Body of pancreas (tissue), 4 donors: ENCODE data around the gene SPEF2.

Source experiments
- POLR2A ChIP-seq, 3 donors: fragments of 450-650 bp; IDR thresholded peaks; one replicate each; pipeline ENCODE4 v1.6.1; 2016; ENCODE audit warnings: antibody characterized with exemption in 3 of 3, mild to moderate bottlenecking in 2 of 3
- TF ChIP-seq, protein P1 (sequence below), 7 experiments: fragments of 450-650 bp in 4 of 7; fragments of 200-600 bp in 3 of 7; sonication (generic) in 3 of 7; IDR thresholded peaks; one replicate each; pipeline ENCODE4 v1.5.1; 2016 to 2019; ENCODE audit warnings: antibody characterized with exemption in 7 of 7

DNA sequence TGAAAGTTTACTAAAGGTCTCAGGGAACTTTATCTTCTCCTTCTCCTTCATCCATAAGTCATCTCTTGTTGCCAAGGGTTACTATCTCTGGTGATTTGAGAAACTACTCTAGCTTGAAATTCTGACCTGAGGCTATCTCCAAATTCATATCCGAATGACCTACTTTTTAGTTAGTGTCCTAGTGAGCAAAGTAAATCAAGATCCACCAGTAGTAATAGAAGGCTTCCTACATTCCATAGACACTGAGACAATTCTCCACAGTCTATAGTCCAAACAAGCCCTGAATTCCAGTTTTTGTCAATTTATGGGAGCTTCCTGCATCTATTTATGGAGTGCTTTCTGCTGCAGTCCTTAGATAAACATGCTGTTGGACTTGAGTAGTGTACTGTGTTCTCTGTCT, 244.1 kb downstream of the SPEF2 start:
- TF ChIP-seq, protein P1, sequence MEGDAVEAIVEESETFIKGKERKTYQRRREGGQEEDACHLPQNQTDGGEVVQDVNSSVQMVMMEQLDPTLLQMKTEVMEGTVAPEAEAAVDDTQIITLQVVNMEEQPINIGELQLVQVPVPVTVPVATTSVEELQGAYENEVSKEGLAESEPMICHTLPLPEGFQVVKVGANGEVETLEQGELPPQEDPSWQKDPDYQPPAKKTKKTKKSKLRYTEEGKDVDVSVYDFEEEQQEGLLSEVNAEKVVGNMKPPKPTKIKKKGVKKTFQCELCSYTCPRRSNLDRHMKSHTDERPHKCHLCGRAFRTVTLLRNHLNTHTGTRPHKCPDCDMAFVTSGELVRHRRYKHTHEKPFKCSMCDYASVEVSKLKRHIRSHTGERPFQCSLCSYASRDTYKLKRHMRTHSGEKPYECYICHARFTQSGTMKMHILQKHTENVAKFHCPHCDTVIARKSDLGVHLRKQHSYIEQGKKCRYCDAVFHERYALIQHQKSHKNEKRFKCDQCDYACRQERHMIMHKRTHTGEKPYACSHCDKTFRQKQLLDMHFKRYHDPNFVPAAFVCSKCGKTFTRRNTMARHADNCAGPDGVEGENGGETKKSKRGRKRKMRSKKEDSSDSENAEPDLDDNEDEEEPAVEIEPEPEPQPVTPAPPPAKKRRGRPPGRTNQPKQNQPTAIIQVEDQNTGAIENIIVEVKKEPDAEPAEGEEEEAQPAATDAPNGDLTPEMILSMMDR (IDR thresholded peaks at IDR 0.05): no peak
- no peak for TF ChIP-seq POLR2A (IDR thresholded peaks at IDR 0.05)
